Central memory CD8-positive, alpha-beta T cell (primary cell): ENCODE data around the gene TUBGCP4.

Experiments
- ATAC-seq: fragments of 150-1000 bp; cut with Tn5 transposase; replicated peaks from 2 replicates; pipeline ENCODE4 v1.10.0; 2022; ENCODE audit warnings: mild to moderate bottlenecking, moderate FRiP score, moderate number of reproducible peaks; ENCODE audit not compliant: poor library complexity, severe bottlenecking; ENCODE audit errors: extremely low read depth
- DNase-seq, 2 donors: peaks; one replicate each; pipeline ENCODE4 v3.0.0; 2021; ENCODE audit warnings: low spot score in 2 of 2
- H3K27ac Mint-ChIP-seq: one replicate; pipeline ENCODE4 v1.8.0; 2022; ENCODE audit warnings: low read depth, mild to moderate bottlenecking, moderate library complexity, mixed read lengths
- H3K27me3 Mint-ChIP-seq: one replicate; pipeline ENCODE4 v1.8.0; 2022; ENCODE audit warnings: mixed read lengths
- H3K36me3 Mint-ChIP-seq: one replicate; pipeline ENCODE4 v1.8.0; 2022; ENCODE audit warnings: mild to moderate bottlenecking, moderate library complexity, mixed read lengths; ENCODE audit not compliant: insufficient read depth
- H3K4me1 Mint-ChIP-seq: one replicate; pipeline ENCODE4 v1.8.0; 2022; ENCODE audit warnings: mixed read lengths
- H3K4me3 Mint-ChIP-seq: one replicate; pipeline ENCODE4 v1.8.0; 2022; ENCODE audit warnings: mild to moderate bottlenecking, moderate library complexity, mixed read lengths
- H3K9me3 Mint-ChIP-seq: one replicate; pipeline ENCODE4 v1.8.0; 2022; ENCODE audit warnings: mixed read lengths

TUBGCP4 gene

DNA sequence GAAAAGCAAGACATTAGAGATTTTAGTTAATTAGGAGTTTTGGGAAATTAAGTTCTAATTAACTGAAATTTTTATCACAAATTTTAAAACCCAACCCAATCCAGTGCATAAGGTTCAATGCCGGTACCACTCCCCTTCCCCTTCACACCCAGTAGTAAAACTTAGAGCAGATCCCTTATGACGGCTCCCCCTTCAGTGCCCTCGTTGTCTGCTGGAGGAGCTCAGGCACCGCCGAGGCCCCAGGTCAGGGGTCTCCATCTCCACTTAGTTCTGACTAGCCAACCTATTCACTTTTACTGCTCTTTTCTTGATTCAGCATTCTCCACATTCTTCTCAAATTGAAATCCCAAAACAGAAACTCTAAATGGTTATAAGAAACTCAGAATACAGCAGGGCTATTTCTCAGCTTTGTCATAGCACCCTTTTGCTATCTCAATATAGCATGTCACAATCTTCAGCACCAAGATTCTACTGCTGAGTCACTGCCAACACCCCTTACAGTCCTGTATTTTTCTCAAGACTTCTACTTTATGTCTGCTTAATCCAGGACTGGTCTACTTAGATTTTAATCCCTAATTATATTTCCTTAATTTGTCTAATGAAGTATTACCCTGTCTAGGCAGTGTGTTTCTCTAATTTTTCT is 39.8 kb downstream of the TUBGCP4 start:
- H3K27me3 Mint-ChIP-seq, result no peaks in the 10 kb centered on the region
- H3K4me1 Mint-ChIP-seq, result no peaks in the 10 kb centered on the region
- H3K27ac Mint-ChIP-seq, result peak overlapping the region; percentile 41
- no peak for DNase-seq
- H3K4me3 Mint-ChIP-seq, result no peak overlapping the region
- no peak for ATAC-seq
- no peaks in the 10 kb centered on the region for H3K9me3 Mint-ChIP-seq
- peaks cover 37% of the 10 kb centered on the region for H3K36me3 Mint-ChIP-seq

DNA sequence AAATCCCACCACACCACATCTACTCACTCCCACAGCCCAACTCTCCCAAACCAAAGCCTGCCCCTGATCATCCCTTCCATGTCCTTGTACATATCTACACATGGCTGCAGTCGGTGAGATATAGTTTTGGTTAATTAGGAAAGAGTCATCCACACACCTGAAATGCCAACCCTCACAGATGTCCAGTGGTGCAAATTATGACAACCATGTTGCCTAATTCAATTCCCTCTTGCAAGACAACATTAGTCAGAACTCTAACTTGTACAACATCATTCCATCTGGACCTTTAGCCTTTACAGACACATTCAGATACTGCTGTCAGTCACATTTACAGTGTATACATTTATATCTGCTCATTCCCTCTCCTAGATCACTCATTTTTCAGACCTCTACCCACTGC is 41.2 kb downstream of the TUBGCP4 start:
- H3K27ac Mint-ChIP-seq, result no peak overlapping the region
- H3K9me3 Mint-ChIP-seq, result no peaks in the 10 kb centered on the region
- H3K27me3 Mint-ChIP-seq, result no peaks in the 10 kb centered on the region
- H3K4me1 Mint-ChIP-seq, result no peaks in the 10 kb centered on the region
- ATAC-seq (no peak), DNase-seq (no peak)
- H3K4me3 Mint-ChIP-seq, result no peak overlapping the region
- H3K36me3 Mint-ChIP-seq, result peaks cover 33% of the 10 kb centered on the region

DNA sequence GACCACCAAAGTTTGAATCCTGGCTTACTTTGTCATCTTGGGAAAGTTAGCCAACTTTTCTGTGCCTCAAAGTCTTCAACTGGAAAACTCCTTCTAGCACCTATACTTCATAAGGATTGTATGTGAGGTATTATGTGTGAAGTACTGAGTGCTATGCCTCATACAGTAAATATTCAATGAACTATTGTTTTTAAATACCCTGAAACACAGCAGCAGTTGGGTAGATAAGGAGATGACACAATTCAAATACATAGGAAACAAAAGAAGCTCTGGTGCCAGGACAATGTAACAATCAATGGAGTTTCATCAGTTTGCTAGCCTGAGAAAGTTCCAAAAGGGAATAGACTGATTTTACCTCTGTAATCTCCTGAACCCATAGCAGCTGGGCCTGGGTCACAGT is 43.3 kb downstream of the TUBGCP4 start:
- H3K27ac Mint-ChIP-seq, result no peak overlapping the region
- peaks cover 28% of the 10 kb centered on the region for H3K36me3 Mint-ChIP-seq
- H3K4me3 Mint-ChIP-seq, result no peak overlapping the region
- no peak for ATAC-seq
- no peak for DNase-seq
- H3K4me1 Mint-ChIP-seq, result no peaks in the 10 kb centered on the region
- H3K9me3 Mint-ChIP-seq, result no peaks in the 10 kb centered on the region
- no peaks in the 10 kb centered on the region for H3K27me3 Mint-ChIP-seq

DNA sequence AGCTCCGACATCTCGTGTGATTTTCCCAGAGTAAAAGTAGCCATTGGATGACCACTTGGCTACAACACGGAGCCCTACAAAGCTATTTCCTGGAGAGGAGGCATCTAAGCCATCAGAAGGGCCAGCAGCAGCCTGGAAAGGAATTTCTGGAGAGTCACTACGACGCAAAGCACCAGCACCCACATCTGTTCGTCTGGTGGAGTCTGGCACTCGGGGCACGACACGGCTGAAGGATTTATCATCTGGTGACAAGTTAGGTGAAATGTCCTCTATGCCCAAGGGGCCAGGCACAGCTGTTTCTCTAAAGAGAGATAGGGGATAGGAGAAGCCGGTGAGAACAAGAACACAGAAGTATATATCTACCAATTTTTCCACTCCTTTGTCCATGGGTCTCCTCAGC is 49.5 kb downstream of the TUBGCP4 start:
- no peaks in the 10 kb centered on the region for H3K27me3 Mint-ChIP-seq
- ATAC-seq, result no peak
- H3K4me3 Mint-ChIP-seq, result no peak overlapping the region
- H3K27ac Mint-ChIP-seq, result no peak overlapping the region
- no peak for DNase-seq
- peaks cover 23% of the 10 kb centered on the region for H3K36me3 Mint-ChIP-seq
- H3K4me1 Mint-ChIP-seq, result no peaks in the 10 kb centered on the region
- H3K9me3 Mint-ChIP-seq, result no peaks in the 10 kb centered on the region

DNA sequence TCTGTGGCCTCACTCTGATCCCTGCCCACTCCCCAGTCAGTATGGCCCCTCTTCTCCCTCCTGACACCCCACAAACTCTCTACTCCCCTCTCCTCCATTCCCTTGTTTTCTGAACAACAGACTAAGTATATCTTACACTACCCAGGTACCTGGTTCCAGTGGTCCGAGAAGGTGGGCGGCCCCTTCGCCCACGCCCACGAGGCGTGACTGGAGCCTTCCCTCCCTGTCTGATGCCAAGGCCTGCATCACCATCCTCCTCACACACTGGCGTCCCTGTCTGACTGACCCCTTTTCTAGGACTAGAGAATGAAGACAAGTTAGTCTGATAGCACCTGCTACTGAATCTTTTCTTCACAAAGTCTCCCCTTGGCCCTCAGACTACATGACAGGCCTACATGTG is 50.0 kb downstream of the TUBGCP4 start:
- Mint-ChIP-seq H3K27ac (no peak overlapping the region), H3K4me3 (no peak overlapping the region)
- no peak for DNase-seq

DNA sequence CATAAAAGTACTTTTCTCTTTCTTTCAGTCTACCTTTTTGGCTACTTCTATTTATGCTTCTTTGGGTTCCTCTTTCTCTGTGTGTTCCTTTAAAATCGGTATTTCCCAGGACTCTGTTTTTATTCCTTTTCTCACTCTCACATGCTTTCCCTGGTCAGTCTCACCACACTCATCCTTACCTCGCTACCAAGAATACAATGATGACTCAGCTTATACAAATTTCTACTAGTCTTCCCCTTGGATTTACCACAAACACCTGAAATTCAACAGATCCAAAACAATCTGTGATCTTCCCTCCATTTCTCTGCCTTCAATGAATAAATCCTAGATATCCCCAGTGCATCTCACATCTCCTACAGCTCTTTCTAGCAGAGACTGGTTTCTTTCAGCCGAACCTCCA is 52.9 kb downstream of the TUBGCP4 start:
- Mint-ChIP-seq H3K36me3 (peaks cover 36% of the 10 kb centered on the region), H3K27ac (no peak overlapping the region), H3K27me3 (no peaks in the 10 kb centered on the region), H3K9me3 (no peaks in the 10 kb centered on the region), H3K4me1 (no peaks in the 10 kb centered on the region), H3K4me3 (no peak overlapping the region)
- DNase-seq (no peak), ATAC-seq (no peak)

More for the DNA sequence above, 50.0 kb downstream of the TUBGCP4 start:
- Mint-ChIP-seq H3K4me1 (no peaks in the 10 kb centered on the region), H3K27me3 (no peaks in the 10 kb centered on the region), H3K9me3 (no peaks in the 10 kb centered on the region), H3K36me3 (peaks cover 23% of the 10 kb centered on the region)
- ATAC-seq, result no peak

DNA sequence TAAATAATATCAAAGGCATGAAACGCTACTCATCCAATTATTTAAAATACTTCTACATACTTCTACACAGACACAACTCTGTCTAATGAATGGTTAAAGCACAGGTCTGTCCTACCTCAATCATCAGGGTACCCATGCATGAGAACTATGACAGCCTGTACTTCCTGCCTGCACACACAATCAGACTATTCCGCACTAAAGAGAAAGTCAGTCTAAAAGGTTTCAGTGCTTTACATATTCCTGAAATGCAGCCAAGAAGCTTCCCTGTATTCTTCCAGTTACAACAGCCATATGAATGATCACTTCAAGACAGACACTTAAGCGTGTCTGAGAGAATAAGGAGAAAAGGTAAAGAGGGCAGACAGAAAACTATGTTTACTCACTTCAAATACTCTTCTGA is 58.8 kb downstream of the TUBGCP4 start:
- Mint-ChIP-seq H3K4me3 (no peak overlapping the region), H3K27me3 (no peaks in the 10 kb centered on the region), H3K4me1 (no peaks in the 10 kb centered on the region), H3K36me3 (peaks cover 28% of the 10 kb centered on the region), H3K9me3 (no peaks in the 10 kb centered on the region), H3K27ac (no peak overlapping the region)
- ATAC-seq, result no peak
- no peak for DNase-seq

DNA sequence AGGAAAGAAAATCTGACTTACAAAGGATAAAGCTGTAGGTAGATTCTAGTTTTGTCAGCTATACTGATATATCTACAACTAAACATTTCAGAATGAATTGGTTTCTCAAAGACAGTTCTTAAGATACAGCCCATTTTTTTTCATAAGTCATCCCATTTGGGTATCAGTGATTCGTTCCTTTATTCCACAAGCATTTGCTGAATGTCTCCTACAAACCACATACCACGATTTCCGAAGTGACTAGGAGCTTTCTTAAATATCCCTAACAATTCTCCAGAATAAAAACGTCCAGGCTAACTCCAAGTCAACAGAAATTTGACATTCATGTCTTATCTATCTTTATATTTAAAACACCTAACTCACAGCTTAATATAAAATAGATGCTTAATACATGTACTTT is 62.3 kb downstream of the TUBGCP4 start:
- H3K9me3 Mint-ChIP-seq, result no peaks in the 10 kb centered on the region
- no peaks in the 10 kb centered on the region for H3K4me1 Mint-ChIP-seq
- DNase-seq, result no peak
- H3K36me3 Mint-ChIP-seq, result peaks cover 18% of the 10 kb centered on the region
- ATAC-seq, result no peak
- no peak overlapping the region for H3K27ac Mint-ChIP-seq
- no peaks in the 10 kb centered on the region for H3K27me3 Mint-ChIP-seq
- H3K4me3 Mint-ChIP-seq, result no peak overlapping the region

DNA sequence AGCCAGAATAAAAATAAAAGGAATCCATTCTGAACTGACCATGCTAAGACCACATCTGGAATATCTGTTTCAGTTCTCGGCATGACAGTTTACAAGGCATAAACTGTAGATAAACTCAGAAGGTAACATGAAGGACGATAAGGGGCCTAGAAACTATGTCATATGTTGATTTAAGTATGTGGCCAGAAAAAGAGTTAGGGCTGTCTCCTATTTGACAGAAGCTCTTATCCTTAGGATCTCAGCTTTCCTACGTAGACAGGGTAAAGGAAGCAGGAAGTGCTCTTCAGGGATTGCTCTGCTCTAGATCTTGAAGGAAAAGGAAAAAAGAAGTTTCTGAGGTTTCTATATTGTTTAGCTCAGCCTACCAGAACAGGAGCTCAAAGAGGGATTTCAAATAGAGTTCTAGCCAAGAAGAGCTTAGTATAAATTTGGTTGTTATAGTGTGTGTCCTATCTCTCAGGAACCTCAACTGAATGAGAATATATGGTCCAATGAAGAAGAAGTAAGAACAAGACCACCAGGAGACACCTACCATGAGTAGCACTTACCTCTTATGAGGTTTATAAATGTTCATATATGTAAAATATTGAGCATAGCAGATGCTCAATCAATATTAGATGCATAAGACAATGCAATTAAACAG is 62.9 kb downstream of the TUBGCP4 start:
- Mint-ChIP-seq H3K4me3 (no peak overlapping the region), H3K27me3 (no peaks in the 10 kb centered on the region), H3K9me3 (no peaks in the 10 kb centered on the region), H3K27ac (no peak overlapping the region), H3K4me1 (no peaks in the 10 kb centered on the region), H3K36me3 (peaks cover 19% of the 10 kb centered on the region)
- DNase-seq, result no peak
- ATAC-seq, result no peak

DNA sequence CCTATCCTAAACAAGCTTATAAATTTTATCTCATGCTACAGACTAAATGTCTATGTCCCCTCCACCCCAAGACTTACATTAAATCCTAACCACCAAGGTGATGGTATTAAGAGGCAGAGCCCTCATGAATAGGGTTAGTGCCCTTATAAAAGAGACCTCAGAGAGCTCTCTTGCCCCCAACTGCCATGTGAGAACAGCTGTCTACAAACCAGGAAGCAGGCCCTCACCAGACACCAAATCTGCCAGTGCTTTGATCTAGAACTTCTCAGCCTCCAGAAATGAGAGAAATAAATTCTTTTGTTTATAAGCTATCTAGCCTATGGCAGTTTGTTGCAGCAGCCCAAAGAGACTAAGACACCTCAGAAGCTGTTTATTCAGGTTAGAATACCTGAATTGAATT is 63.5 kb downstream of the TUBGCP4 start:
- Mint-ChIP-seq H3K9me3 (no peaks in the 10 kb centered on the region), H3K27ac (no peak overlapping the region), H3K27me3 (no peaks in the 10 kb centered on the region), H3K4me3 (no peak overlapping the region), H3K36me3 (peaks cover 23% of the 10 kb centered on the region), H3K4me1 (no peaks in the 10 kb centered on the region)
- DNase-seq (no peak), ATAC-seq (no peak)

DNA sequence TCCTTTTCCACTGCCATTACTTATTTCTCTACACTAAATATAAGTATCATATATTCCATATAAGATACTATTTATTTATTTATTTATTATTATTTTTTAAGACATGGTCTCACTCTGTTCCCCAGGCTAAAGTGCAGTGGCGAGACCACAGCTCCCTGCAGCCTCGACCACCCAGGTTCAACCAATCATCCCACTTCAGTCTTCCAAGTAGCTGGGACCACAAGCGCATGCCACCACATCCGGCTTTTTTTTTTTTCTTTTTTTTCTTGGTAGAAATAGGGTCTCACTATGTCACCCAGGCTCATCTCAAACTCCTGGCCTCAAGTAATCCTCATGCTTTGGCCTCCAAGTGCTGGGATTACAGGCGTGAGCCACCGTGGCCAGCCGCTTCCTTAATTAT is 65.5 kb downstream of the TUBGCP4 start:
- no peak for DNase-seq
- H3K27me3 Mint-ChIP-seq, result no peaks in the 10 kb centered on the region
- ATAC-seq, result no peak
- peaks cover 19% of the 10 kb centered on the region for H3K36me3 Mint-ChIP-seq
- H3K4me3 Mint-ChIP-seq, result no peak overlapping the region
- no peak overlapping the region for H3K27ac Mint-ChIP-seq
- H3K9me3 Mint-ChIP-seq, result no peaks in the 10 kb centered on the region
- no peaks in the 10 kb centered on the region for H3K4me1 Mint-ChIP-seq

DNA sequence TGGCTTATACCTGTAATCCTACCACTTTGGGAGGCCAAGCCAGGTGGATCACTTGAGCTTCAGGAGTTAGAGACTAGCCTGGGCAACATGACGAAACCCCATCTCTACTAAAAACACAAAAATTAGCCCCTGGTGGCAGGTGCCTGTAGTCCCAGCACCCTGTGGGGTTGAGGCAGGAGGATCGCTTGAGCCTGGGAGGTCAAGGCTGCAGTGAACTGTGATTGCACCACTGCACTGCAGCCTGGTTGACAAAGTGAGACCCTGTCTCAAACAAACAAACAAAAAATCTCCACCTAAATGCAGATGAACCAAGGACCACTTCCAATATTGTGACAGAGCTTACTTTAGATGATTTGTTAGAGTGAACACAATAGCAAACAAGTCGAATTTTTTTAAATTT is 68.4 kb downstream of the TUBGCP4 start:
- ATAC-seq (no peak), DNase-seq (no peak)
- Mint-ChIP-seq H3K4me3 (no peak overlapping the region), H3K27me3 (no peaks in the 10 kb centered on the region), H3K4me1 (no peaks in the 10 kb centered on the region), H3K27ac (no peak overlapping the region), H3K9me3 (no peaks in the 10 kb centered on the region), H3K36me3 (peaks cover 19% of the 10 kb centered on the region)

DNA sequence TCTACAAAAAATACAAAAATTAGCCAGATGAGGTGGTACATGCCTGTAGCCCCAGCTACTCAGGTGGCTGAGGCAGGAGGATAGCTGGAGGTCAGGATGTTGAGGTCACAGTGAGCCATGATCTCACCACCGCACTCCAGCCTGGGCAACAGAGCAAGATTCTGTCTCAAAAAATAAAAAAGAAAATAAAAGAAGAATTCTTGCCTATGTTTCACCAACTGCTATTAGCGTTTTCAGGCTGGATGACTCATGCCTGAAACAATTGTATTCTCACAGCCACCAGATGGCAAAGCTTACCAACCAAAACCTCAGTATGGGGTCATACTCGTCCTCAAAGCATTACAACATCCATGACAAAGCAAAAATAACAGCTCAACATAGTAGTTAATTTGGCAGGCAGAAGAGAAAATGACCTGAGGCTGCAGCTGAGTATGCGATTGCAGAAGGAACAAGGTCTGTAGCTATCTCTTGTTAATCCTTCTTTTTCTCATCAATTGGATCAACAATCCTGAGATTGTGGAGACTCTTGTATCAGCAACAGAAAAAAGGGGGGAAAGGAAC is 69.9 kb downstream of the TUBGCP4 start:
- Mint-ChIP-seq H3K27me3 (no peaks in the 10 kb centered on the region), H3K9me3 (no peaks in the 10 kb centered on the region), H3K36me3 (peaks cover 23% of the 10 kb centered on the region), H3K4me1 (no peaks in the 10 kb centered on the region), H3K4me3 (no peak overlapping the region), H3K27ac (no peak overlapping the region)
- ATAC-seq (peak; percentile 70), DNase-seq (no peak)
